Breast epithelium (tissue), 3 donors: Measurements from ENCODE around the gene LILRB4.

Experiments
- POLR2A ChIP-seq: fragments of 450-650 bp; IDR thresholded peaks from one replicate; pipeline ENCODE4 v1.6.1; 2016; ENCODE audit warnings: antibody characterized with exemption, mild to moderate bottlenecking, moderate library complexity
- POLR2AphosphoS5 ChIP-seq, 3 donors: sonication (generic); formaldehyde crosslinking; IDR thresholded peaks; one replicate each; pipeline ENCODE4 v1.6.1; 2017; ENCODE audit warnings: antibody characterized with exemption in 3 of 3
- TF ChIP-seq, protein P1 (sequence below), 3 donors: fragments of 450-650 bp; IDR thresholded peaks; one replicate each; pipeline ENCODE4 v1.5.1; 2016 to 2017; ENCODE audit warnings: antibody characterized with exemption in 3 of 3, mild to moderate bottlenecking in 3 of 3, moderate library complexity in 3 of 3

DNA sequence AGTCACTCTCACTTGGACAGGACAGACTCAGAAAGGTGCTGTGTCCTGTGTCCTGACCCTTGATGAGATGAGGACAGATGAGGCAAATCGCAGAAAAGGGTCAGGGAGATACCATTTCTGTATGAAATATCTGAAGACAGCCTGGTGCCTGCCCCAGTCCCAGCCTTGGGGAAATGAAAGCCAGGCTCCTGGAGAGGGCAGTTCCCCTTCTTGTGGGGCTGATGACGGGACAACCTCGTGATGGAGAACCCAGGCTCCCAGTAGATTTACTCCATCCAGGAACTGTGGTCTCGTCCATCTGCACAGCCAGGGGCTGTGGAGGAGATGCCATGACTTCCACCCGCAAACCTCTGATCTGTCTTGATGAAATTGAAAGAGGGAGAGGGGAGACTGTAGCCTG is 18.7 kb upstream of the LILRB4 start:
- TF ChIP-seq POLR2AphosphoS5 (IDR thresholded peaks at IDR 0.05) (no peak), POLR2A (no peak)
- TF ChIP-seq, protein P1, sequence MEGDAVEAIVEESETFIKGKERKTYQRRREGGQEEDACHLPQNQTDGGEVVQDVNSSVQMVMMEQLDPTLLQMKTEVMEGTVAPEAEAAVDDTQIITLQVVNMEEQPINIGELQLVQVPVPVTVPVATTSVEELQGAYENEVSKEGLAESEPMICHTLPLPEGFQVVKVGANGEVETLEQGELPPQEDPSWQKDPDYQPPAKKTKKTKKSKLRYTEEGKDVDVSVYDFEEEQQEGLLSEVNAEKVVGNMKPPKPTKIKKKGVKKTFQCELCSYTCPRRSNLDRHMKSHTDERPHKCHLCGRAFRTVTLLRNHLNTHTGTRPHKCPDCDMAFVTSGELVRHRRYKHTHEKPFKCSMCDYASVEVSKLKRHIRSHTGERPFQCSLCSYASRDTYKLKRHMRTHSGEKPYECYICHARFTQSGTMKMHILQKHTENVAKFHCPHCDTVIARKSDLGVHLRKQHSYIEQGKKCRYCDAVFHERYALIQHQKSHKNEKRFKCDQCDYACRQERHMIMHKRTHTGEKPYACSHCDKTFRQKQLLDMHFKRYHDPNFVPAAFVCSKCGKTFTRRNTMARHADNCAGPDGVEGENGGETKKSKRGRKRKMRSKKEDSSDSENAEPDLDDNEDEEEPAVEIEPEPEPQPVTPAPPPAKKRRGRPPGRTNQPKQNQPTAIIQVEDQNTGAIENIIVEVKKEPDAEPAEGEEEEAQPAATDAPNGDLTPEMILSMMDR (IDR thresholded peaks at IDR 0.05): no peak
